DOHH2 (cell line): ENCODE data around the gene ATAT1.

Experiments
- H3F3A ChIP-seq: fragments of 200-600 bp; sonication (generic), shearing (Covaris generic); 2 replicates; pipeline ENCODE4 v1.6.0; 2016; ENCODE audit warnings: antibody characterized with exemption, mild to moderate bottlenecking; ENCODE audit not compliant: control insufficient read depth, insufficient read depth
- H3K27ac ChIP-seq: fragments of 200-600 bp; sonication (generic); 2 replicates; pipeline ENCODE4 v1.5.1; 2014; ENCODE audit warnings: low read depth, mild to moderate bottlenecking, low read length, moderate library complexity
- H3K27me3 ChIP-seq: fragments of 200-600 bp; sonication (generic); 2 replicates; pipeline ENCODE4 v1.6.1; 2014; ENCODE audit warnings: mild to moderate bottlenecking, low read length, mixed read lengths; ENCODE audit not compliant: control insufficient read depth
- H3K36me3 ChIP-seq: fragments of 200-600 bp; sonication (generic); 2 replicates; pipeline ENCODE4 v1.6.1; 2014; ENCODE audit warnings: mild to moderate bottlenecking, low read length, moderate library complexity, mixed read lengths; ENCODE audit not compliant: control insufficient read depth
- H3K4me1 ChIP-seq: fragments of 200-600 bp; sonication (generic); 2 replicates; pipeline ENCODE4 v1.6.1; 2014; ENCODE audit warnings: mild to moderate bottlenecking, low read length, mixed read lengths; ENCODE audit not compliant: control insufficient read depth
- H3K4me2 ChIP-seq: fragments of 200-600 bp; sonication (generic); 2 replicates; pipeline ENCODE4 v1.6.0; 2014; ENCODE audit warnings: mild to moderate bottlenecking, low read length, moderate library complexity
- H3K4me3 ChIP-seq: fragments of 200-600 bp; sonication (generic); 2 replicates; pipeline ENCODE4 v1.5.1; 2014; ENCODE audit warnings: mild to moderate bottlenecking, low read length, mixed read lengths
- H3K79me2 ChIP-seq: fragments of 200-600 bp; sonication (generic); 2 replicates; pipeline ENCODE4 v1.6.1; 2014; ENCODE audit warnings: mild to moderate bottlenecking, low read length, mixed read lengths; ENCODE audit not compliant: control insufficient read depth
- H3K9me2 ChIP-seq: fragments of 200-600 bp; sonication (generic); replicated peaks from 2 replicates; pipeline ENCODE4 v1.6.1; 2014; ENCODE audit warnings: mild to moderate bottlenecking, low read length, mixed read lengths; ENCODE audit not compliant: control insufficient read depth
- H3K9me3 ChIP-seq: fragments of 200-600 bp; sonication (generic); 2 replicates; pipeline ENCODE4 v1.6.1; 2014; ENCODE audit warnings: antibody characterized with exemption, low read length, mixed read lengths; ENCODE audit not compliant: control insufficient read depth, insufficient read depth
- H4K20me1 ChIP-seq: fragments of 200-600 bp; sonication (generic); 2 replicates; pipeline ENCODE4 v1.6.0; 2014; ENCODE audit warnings: low read depth, mild to moderate bottlenecking, antibody characterized with exemption, low read length, moderate library complexity; ENCODE audit not compliant: control insufficient read depth, insufficient read depth
- CTCF ChIP-seq: fragments of 200-600 bp; sonication (generic); IDR thresholded peaks from one replicate; pipeline ENCODE4 v1.5.1; 2014; ENCODE audit warnings: antibody characterized with exemption, mild to moderate bottlenecking, low read depth, low read length; ENCODE audit not compliant: poor library complexity, severe bottlenecking
- EZH2phosphoT487 ChIP-seq: fragments of 200-600 bp; sonication (generic); IDR thresholded peaks from 2 replicates; pipeline ENCODE4 v1.6.1; 2017; ENCODE audit warnings: borderline replicate concordance, mild to moderate bottlenecking, antibody characterized with exemption, low read length, moderate library complexity, mixed read lengths

Gene ATAT1

GRCh38 chr6:30689985-30690384 lies 63.3 kb downstream of the ATAT1 start:
- H3K27ac ChIP-seq, result peak overlapping the region; percentile 90
- H3K4me1 ChIP-seq, result peaks cover 43% of the 10 kb centered on the region
- H4K20me1 ChIP-seq, result no peaks in the 10 kb centered on the region
- H3K4me2 ChIP-seq, result peak overlapping the region; percentile 82
- peaks cover 51% of the 10 kb centered on the region for H3K79me2 ChIP-seq
- no peak for TF ChIP-seq CTCF
- TF ChIP-seq EZH2phosphoT487, result no peak
- no peaks in the 10 kb centered on the region for H3K9me2 ChIP-seq
- no peaks in the 10 kb centered on the region for H3K9me3 ChIP-seq
- peak overlapping the region; percentile 88 for H3K4me3 ChIP-seq
- peaks cover 36% of the 10 kb centered on the region for H3K36me3 ChIP-seq
- peaks cover 15% of the 10 kb centered on the region for H3F3A ChIP-seq
- H3K27me3 ChIP-seq, result no peaks in the 10 kb centered on the region

DNA sequence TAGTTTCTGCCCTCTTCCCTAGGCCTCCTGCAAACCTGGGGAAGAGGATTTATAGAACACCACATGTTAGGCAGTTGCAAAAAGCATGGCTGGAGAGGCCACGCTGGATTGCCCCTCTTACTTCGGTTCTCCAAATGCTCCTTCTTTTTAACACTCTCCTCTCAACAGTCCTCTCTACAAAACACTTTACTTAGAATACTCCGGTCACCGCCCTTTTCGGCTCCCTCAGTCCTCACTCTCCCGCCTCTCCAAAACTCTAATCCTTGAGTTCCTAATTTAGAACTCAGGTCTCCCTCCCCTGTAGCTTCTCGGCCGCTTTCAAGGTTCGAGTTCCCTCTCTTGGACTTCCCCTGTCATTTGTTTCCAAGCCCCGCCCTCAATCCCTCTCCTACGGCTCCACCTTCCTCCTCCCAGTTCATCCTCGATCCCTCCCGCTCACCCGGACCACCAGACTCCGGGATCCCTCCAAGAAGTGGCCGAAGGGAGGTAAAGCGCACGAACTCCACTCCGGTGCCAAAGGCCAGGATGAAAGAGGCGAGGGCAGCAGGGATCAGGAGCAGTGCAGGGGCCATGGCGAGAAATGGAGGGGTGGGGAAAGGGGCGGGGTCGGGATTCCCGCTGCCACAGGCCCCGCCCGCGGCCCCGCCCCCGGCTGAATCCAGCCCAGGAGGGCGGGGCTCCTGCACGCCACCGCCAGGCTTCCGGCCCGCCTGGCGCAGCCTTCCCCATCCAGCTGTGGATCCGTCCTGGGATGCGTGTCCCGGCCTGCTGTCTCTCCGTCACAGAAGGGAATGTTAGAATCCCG lies 63.9 kb downstream of the ATAT1 start, which contains the start of gene NRM:
NRM (minus strand) TSS at position 582 of the 805 bp plus-strand sequence; CDS start at position 572, 10 bp downstream.
- TF ChIP-seq CTCF (no peak), EZH2phosphoT487 (no peak)
- peak within 1 kb of the TSS; percentile 90 for H3K27ac ChIP-seq
- no peaks in the 10 kb centered on the region for H3K9me2 ChIP-seq
- H3K4me1 ChIP-seq, result peaks cover 43% of the 10 kb centered on the region
- H3K4me3 ChIP-seq, result peak within 1 kb of the TSS; percentile 88
- no peaks in the 10 kb centered on the region for H3K9me3 ChIP-seq
- peaks cover 30% of the 10 kb centered on the region for H3K36me3 ChIP-seq
- H3K27me3 ChIP-seq, result no peaks in the 10 kb centered on the region
- H3F3A ChIP-seq, result peaks cover 13% of the 10 kb centered on the region
- H4K20me1 ChIP-seq, result no peaks in the 10 kb centered on the region
- H3K4me2 ChIP-seq, result peak within 1 kb of the TSS; percentile 82
- H3K79me2 ChIP-seq, result peaks cover 45% of the 10 kb centered on the region

DNA sequence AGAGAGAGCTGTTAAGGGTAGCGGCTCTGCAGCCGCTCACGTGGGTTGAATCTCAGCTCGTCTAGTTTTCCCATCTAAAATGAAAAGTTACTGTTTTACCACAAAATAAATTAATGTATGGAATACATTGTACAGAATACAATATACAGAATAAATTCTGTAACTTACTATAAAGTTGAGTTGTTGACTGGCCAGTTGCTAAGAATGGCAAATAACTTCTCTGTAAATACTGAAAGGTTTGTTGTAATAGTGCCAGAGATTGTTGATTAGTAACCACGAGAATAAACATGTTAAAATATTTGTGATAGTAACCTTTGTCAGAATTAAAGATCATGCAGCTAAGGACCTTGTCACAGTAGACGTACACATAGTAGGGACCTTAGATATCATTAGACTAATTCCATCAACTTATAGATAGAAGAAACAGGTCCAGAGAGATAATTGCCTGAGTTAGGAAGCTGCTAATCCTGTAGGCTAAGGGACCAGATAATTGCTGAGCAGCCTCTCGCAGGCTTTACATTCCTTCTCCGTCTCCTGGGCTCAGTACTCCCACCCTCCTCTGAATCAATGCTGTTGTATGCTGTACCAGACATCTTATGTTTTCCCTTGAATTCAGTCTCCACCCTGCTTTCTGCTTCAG lies 64.7 kb downstream of the ATAT1 start:
- H3K4me3 ChIP-seq, result peak overlapping the region; percentile 88
- H3K27ac ChIP-seq, result peak overlapping the region; percentile 90
- H3K79me2 ChIP-seq, result peaks cover 38% of the 10 kb centered on the region
- H3K36me3 ChIP-seq, result peaks cover 22% of the 10 kb centered on the region
- TF ChIP-seq EZH2phosphoT487 (no peak), CTCF (no peak)
- no peaks in the 10 kb centered on the region for H4K20me1 ChIP-seq
- H3K9me3 ChIP-seq, result no peaks in the 10 kb centered on the region
- H3K27me3 ChIP-seq, result no peaks in the 10 kb centered on the region
- H3K9me2 ChIP-seq, result no peaks in the 10 kb centered on the region
- H3K4me1 ChIP-seq, result peaks cover 43% of the 10 kb centered on the region
- peak overlapping the region; percentile 82 for H3K4me2 ChIP-seq
- peaks cover 11% of the 10 kb centered on the region for H3F3A ChIP-seq
